Measurements from ENCODE around the gene EPDR1.

GRCh38 chr7:37947138-37947940 is 26.9 kb downstream of the EPDR1 start:
- no peak for TF ChIP-seq CTCF (conservative IDR thresholded peaks at IDR 0.05 in 1 of 2, IDR thresholded peaks at IDR 0.05 in 1 of 2; ENCODE audit: extremely low read depth in 1 of 2, insufficient read depth in 1 of 2, low read depth in 1 of 2, low read length in 2 of 2)
- TF ChIP-seq EZH2 (IDR thresholded peaks at IDR 0.05; ENCODE audit: borderline replicate concordance, low read length), result no peak

Data from mammary epithelial cell (primary cell).